ENCODE measurements around the gene SLC22A14.
A peak's percentile ranks its signal among the peaks of the same experiment; 100 is the strongest.

The SLC22A14 gene

DNA sequence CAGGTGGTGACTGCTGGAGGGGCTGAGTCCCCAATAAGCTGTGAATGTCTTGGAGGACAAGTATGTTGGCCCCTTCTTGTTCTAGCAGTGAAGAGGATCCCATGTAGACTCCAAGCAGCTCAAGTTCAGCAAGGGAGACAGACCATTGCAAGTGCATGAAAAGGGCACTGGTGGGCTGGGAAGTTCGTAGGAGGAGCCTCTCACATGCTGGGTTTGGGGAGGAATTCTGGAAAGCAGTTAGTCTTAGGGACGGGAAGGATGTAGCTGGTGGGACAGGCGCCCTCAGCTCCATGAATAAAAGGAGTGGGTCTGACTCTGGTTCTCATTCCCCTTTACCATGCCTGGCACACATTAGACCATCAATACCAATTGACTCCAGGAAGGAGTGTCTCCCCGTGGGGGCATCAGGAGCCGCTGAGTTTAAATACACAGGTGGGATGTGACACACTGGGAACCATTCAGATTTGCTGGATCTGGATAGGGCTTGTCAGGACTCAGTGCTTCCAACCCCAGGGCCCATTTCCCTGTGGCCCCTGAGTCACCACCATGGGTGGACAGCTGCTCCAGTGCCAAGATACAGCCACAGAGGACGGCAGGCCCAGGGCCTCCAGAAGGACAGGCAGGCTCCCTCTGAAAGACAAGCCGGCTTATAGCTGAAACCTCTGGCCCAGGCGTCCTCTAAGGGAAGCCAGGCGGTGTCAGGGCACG is 63.9 kb downstream of the SLC22A14 start:
- DNase-seq (ENCODE audit: low read depth), result no peak

DNA sequence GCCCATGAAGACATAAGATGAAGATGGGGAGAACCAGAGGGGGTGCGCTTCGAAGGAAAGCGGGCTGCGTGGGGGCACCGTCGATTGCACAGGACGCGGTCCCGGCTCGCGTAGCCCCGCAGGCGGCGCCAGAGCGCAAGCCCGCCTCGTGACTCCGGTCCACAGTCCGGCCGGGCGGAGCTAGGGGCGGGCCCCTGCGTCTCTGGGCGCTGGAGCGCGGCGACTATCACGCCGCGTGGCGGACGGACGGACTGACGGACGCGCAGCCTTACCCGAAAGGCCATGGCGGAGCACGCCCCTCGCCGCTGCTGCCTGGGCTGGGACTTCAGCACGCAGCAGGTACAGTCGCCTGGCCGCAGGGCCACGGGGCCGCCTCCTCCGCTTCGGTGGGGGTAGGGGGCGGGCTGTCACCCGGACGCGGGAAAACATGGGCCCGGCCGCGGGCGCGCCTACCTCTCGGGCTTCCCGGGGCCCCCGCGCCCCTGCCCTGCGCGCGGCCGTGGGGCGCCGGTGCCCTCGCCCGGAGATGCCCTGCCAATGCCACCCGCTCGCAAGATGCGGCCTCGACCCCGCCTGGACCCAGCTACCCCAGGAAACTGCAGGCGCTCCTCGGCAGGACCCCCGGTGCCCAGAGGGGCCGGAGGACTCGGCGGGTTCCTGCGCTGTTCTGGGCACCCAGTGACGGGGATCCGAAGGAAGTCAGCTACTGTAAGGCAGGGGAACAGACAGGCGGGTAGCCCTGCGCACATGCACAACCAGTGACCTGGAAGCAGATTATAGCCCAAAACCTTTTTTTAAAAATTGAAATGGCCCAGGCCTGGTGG is 64.7 kb downstream of the SLC22A14 start, which contains the start of gene XYLB:
TSS of gene XYLB (plus strand) at position 199 of the 824 bp plus-strand sequence. CDS start at position 283, 84 bp downstream.
- DNase-seq (ENCODE audit: low read depth), result peak; percentile 46

DNA sequence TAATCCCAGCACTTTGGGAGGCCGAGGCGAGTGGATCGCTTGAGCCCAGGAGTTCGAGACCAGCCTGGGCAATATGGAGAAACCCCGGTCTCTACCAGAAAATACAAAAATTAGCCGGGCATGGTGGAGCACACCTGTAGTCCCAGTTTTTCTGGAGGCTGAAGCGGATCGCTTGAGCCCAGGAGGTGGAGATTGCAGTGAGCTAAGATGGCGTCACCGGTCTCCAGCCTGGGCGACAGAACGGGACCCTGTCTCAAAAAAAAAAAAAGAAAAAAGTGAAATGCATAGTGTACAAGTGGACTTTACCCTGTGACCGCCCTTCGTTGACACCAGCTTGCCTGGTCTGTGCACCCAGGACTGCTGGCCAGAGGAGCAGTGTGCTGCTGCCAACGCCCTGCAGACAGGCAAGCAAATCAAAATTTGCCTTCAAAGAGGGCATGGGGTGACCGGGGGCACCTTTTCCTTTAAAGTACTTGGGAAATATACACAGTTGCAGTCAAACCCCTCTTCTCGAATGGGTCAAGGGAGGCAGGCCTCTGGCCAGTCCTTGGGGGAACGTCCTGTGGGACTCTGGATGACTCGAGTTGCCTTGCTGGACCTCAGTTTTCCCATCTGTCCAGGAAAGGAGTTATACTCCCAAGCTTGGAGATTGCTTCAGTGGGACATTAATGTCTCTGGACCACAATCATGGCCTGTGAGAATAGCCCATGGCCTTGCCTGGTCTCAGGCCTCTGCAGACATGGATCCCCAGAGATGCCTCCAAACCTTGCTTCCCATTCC is 65.5 kb downstream of the SLC22A14 start:
- DNase-seq (ENCODE audit: low read depth), result no peak

DNA sequence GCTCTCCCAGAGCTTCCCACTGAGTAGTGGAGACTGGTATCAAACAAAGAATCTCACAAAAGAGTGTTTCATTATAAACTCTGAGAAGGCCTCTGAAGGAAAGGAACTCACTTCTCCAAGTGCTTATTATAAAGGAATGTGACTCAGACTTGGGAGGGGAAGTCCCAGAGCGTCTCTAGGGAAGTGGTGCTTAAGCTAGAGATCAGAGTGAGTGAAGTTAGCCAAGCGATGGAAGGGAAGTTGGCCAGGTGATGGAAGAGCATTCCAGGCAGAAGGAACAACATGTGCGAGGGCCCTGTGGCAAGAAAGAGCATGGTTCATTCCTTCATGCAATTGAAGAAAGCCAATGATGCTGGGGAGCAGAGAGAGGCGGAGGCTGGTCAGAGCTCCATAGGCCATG is 66.8 kb downstream of the SLC22A14 start:
- no peak for DNase-seq (ENCODE audit: low read depth)

DNA sequence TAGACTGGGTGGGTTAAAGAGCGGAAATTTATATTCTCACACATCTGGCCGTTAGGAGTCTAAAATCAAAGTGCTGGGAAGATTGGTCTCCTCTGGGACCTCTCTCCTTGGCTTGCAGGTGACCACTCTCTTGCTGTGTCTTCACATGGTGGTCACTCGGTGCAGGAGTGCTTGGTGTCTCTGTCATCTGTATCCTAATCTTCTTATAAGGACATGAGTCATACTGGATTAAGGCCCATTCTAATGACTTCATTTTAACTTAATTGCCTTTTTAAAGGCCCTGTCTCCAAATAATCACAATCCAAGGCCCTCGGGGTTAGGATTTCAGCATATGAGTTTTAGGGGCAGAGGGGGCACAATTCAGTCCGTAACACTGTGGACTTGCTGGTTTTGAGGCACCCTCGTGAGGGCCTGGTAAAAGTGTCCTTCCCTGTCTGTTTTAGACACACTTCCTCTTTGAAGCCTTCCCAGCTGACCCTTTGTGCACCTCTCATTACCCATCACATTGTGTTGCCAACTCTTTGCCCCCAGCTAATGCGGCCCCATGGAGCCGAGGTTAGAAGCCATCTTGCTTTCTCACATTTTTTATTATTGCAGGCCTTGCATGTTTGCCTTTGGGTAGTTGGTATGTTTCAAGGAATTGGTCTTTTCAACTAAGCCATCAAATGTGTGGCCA is 67.7 kb downstream of the SLC22A14 start:
- no peak for DNase-seq (ENCODE audit: low read depth)

DNA sequence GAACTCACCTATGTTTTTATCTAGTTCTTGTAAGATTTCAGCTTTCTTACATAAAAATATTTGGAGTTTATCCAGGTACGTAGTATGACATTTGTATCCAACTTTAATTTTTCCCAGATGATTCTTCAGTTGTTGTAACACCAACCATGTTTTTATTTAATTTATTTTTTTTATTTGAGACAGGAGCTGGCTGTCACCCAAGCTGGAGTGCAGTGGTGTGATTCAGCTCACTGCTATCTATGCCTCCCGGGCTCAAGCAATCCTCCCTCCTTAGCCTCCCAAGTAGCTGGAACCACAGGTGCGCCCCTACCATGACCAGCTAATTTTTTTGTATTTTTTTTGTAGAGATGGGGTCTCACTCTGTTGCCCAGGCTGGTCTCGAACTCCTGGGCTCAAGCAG is 71.1 kb downstream of the SLC22A14 start:
- no peak for DNase-seq (ENCODE audit: low read depth)

DNA sequence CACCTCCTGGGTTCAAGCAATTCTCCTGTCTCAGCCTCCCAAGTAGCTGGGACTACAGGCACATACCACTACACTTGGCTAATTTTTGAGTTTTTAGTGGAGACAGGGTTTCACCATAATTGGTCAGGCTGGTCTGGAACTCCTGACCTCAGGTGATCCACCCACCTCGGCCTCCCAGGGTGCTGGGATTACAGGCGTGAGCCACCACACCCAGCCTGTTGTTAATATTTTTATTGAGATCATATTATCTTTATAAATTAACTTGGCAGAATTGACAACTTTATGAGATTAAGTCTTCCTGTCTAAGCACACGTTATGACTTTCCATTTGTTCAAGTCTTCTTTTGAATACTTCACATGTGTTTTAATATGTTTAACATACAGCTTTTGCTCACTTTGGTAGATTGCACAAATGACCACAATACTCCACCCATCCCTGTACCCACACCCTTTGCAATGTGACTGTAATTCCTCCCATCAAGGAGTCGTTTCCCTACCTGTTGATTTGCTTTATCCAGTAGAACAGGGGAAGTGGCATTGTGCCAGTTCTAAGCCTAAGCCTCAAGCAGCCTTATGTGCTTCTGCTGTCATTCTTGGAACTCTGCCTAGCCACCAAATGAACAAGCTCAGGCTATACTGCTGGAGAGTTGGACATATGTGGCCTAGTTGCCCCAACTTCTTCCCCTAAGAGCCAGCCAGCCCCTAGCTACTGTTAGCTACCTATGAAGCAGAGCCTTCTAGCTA is 72.7 kb downstream of the SLC22A14 start:
- DNase-seq (ENCODE audit: low read depth), result no peak

DNA sequence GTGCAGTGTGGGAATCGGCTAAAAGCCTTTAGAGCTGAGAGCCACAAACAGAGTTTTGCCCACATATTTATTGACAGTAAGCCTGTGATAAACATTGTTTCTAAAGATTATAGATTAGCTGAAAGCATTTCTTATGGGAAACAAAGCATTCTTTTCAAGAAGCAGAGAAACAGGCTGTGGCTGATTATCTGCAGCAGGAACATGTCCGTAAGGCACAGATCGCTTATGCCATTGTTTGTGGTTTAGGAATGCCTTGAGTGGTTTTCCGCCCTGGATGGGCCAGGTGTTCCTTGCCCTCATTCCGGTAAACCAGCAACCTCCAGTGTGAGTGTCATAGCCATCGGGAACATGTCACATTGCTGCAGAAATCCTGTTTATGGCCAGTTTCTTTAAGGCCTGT is 76.9 kb downstream of the SLC22A14 start:
- DNase-seq (ENCODE audit: low read depth), result no peak

DNA sequence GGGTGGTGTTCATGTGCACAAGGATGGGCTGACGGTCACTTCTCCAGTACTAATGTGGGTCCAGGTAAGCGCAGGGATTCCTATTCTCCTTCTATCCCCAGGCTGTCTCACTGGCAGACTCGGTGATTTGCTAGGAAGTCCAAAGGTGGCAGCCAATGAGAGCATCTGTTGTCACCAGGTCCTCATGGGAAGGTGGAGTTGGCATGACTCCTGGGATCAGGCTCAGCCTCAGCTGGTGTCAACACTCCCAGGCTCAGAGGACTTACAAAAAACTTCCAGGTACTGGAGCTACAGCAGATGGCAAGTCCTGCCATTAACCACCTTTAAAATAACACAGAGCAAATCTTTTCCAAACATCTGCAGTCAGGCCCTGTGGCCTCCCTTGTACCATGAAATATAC is 78.3 kb downstream of the SLC22A14 start:
- no peak for DNase-seq (ENCODE audit: low read depth)

DNA sequence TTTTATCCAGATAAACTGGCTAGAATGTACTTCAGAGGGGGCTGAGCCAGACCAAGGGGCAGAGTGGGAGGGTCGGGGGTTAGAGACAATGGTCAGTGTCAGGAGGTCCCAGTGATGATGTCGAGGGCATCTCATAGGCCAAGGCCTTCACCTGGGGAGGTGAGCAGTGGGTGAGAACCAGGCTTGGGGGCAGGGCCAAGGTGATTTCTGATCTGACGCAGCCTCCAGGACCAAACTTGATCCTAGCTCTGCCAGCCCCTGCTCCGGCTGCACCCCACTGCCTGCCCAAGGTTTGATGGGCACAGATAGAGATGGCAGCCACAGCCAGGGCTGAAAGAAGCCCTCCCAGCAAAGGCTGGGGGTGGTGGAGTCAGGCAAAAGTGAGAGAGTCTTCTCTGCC is 79.4 kb downstream of the SLC22A14 start:
- DNase-seq (ENCODE audit: low read depth), result no peak

DNA sequence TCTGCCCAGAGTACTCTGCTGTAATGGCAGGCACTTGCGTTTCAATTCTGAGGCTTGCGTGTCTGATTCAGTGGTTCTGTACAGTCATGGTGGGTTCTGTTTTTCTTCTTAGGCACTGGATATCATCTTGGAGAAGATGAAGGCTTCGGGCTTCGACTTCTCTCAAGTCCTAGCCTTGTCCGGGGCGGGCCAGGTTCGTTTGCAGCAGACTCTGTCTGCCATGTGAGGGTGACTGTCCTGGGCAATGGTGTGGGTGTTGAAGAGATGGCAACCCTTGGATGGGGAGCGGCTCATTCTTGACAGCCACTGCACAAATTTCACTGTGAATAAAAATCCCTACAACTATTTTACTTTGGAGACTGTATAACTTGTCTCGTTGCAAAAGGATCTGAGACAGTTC is 80.7 kb downstream of the SLC22A14 start:
- no peak for DNase-seq (ENCODE audit: low read depth)

DNA sequence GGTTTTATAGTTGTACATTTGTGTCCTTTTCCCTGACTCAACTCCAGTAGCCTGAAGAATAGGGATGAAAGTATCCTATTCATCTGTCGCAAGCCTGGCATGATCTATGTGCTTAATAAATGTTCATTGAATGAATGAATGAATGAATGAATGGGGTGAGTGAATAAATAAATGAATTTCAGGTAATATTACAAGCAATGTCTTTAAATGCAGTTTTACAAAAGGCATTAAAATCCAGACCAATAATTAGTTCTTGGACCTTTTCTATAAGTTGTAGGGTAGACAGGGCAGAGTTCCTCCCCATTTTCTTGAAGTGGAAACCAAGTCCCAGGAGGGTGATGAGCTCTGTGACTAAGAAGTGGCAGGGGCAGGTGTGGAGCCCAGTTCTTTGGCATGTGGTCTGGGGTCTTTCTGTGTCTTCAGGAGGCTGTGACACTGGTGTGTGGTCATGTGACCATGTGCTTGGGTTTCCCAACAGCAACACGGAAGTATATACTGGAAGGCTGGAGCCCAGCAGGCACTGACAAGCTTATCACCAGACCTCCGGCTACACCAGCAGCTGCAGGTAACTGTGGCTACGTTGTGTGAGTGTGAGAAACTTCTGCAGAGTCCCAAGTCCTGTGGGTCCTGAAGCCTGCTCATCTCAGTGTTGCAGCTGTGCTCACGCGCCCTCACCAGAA is 82.8 kb downstream of the SLC22A14 start:
- DNase-seq (ENCODE audit: low read depth), result no peak

DNA sequence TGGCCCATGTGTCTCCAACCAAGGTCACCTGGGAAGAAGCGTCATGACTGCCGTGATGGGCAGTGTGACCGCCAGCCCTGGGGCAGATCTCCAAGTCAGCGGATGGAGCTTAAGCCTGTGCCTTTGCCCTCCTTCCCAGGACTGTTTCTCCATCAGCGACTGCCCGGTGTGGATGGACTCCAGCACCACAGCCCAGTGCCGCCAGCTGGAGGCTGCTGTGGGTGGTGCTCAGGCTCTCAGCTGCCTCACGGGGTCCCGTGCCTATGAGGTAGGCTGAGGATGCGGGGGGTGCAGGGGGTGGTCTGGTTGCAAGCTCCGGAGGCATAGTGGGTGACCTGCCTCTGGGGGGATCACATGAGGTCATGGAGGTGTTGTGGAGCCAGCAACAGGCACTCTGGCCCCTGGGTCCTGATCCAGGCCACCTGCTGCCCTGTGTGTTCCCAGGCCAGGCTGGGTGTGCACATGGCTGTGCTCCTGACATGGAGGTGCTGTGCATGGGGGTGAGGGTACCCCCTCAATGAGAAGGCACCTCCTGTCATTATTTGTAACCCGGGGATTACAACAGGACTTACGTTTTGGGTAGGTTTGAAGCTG is 83.5 kb downstream of the SLC22A14 start:
- DNase-seq (ENCODE audit: low read depth), result no peak

DNA sequence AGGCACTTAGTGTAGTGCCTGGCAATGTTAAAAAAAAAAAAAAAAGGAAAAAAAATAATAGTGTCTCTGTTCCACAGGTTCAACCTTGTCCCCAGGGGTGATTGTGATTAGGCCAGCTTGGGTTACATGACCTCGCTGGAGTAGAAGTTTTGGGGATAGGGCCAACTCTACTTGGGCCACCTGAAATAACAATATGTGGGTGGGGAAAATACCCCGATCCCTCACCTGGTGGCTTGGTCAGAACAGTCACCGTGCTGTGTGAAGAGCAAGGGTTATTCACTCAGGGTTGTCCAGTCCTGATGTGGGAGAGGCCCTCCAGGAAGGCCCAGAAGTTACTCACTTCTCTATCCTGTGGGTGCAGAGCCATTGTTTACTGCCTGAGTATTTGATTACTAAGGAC is 84.0 kb downstream of the SLC22A14 start:
- DNase-seq (ENCODE audit: low read depth), result no peak

DNA sequence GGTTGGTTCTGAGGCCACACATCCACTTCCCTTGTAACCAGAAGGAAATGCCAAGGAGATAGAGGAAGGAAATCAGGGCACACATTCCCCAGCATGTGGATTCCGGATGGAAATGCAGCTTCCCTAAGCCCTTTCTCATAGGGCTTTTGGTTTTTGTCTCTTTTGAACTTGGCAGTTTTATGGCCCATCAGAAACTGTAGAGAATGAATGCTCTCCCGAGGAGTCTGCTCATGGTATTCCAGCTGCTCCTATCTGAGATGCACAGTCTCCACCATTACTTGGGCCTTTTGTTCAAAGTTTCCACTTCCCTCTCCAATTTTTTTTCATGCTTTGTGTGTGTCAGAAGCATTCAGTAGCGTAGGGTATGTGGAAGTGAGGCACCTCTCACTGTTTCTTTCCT is 85.7 kb downstream of the SLC22A14 start:
- DNase-seq (ENCODE audit: low read depth), result no peak

Measured in HS-5 (cell line).